ENCODE measurements around the gene ZNF750. TPM values are rescaled to one million over a fixed set of nuclear protein-coding genes. Genes with fewer than 3 reads are reported as not detected.

The ZNF750 gene
- polyA plus RNA-seq, 3 donors, result not detected

DNA sequence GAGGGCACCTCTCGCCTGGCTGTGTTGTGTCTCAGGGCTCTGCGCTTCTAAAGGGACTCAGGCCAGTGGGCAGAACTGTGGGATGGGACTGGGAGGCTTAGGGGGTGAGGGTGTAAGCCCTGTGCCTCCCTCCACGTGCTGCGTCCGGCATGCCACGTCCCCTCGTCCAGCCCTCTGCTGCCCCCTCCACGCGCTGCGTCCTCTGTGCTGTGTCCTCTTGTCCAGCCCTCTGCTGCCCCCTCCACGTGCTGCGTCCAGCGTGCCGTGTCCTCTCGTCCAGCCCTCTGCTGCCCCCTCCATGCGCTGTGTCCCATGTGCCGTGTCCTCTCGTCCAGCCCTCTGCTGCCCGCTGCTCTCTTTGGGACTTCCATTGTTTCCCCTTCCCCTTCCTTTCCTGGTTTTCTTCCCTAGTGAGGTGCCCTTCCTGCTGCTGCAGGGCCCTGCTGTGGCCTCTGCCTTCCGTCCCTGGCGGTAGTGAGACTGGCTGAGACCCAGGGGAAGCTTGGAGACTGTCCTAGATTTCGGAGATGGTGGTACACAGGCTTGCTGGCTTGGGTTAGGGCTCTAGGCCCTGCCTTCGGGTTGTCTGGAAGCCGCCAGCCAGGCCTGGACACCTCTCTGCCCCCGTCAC is 6.4 kb upstream of the ZNF750 start:
- Histone ChIP-seq H3K4me1 (ENCODE audit: control insufficient read depth in 1 of 2, insufficient read depth in 2 of 2, low read length in 2 of 2) (peaks cover 10 to 13% of the 10 kb centered on the region in 2 donors), H3K27me3 (ENCODE audit: control insufficient read depth in 2 of 2, insufficient read depth in 2 of 2, low read length in 2 of 2) (no peaks in the 10 kb centered on the region), H4K20me1 (ENCODE audit: insufficient read depth, low read length) (no peaks in the 10 kb centered on the region), H3K27ac (ENCODE audit: low read depth in 1 of 2, low read length in 2 of 2) (no peak overlapping the region), H3K79me2 (ENCODE audit: insufficient read depth, low read length) (no peaks in the 10 kb centered on the region), H2AFZ (ENCODE audit: insufficient read depth, low read depth, low read length, poor library complexity, severe bottlenecking) (no peak overlapping the region), H3K9ac (ENCODE audit: insufficient read depth, low read length, poor library complexity, severe bottlenecking) (no peak overlapping the region), H3K36me3 (replicated peaks in 1 of 2; ENCODE audit: control insufficient read depth in 1 of 2, insufficient read depth in 2 of 2, low read length in 2 of 2) (no peaks in the 10 kb centered on the region), H3K4me2 (replicated peaks; ENCODE audit: extremely low read depth, low read length, poor library complexity, severe bottlenecking) (no peak overlapping the region), H3K9me3 (replicated peaks in 1 of 2; ENCODE audit: control insufficient read depth in 1 of 2, insufficient read depth in 1 of 2, low read length in 2 of 2) (no peaks in the 10 kb centered on the region), H3K4me3 (replicated peaks in 1 of 3; ENCODE audit: low read depth in 2 of 3, low read length in 3 of 3) (no peak overlapping the region)
- 92% methylated on average over 25 of the region's 25 CpGs for WGBS (ENCODE audit: insufficient coverage)
- Mint-ChIP-seq H3K27me3 (ENCODE audit: low read depth in 3 of 3) (peaks cover 0 to 16% (median 5%) of the 10 kb centered on the region in 3 donors), H3K9me3 (peaks cover 0 to 4% (median 0%) of the 10 kb centered on the region in 7 donors), H3K4me3 (no peak overlapping the region), H3K4me1 (peaks cover 12% of the 10 kb centered on the region), H3K36me3 (peaks cover 11 to 17% of the 10 kb centered on the region in 2 donors), H3K27ac (peak overlapping the region in 1 of 7 donors; percentile 75)
- intact Hi-C loops (cut with micrococcal nuclease), result no loop called here
- DNase-seq, result no peak
- TF ChIP-seq, protein P1, sequence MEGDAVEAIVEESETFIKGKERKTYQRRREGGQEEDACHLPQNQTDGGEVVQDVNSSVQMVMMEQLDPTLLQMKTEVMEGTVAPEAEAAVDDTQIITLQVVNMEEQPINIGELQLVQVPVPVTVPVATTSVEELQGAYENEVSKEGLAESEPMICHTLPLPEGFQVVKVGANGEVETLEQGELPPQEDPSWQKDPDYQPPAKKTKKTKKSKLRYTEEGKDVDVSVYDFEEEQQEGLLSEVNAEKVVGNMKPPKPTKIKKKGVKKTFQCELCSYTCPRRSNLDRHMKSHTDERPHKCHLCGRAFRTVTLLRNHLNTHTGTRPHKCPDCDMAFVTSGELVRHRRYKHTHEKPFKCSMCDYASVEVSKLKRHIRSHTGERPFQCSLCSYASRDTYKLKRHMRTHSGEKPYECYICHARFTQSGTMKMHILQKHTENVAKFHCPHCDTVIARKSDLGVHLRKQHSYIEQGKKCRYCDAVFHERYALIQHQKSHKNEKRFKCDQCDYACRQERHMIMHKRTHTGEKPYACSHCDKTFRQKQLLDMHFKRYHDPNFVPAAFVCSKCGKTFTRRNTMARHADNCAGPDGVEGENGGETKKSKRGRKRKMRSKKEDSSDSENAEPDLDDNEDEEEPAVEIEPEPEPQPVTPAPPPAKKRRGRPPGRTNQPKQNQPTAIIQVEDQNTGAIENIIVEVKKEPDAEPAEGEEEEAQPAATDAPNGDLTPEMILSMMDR (IDR thresholded peaks at IDR 0.05), result no peak

DNA sequence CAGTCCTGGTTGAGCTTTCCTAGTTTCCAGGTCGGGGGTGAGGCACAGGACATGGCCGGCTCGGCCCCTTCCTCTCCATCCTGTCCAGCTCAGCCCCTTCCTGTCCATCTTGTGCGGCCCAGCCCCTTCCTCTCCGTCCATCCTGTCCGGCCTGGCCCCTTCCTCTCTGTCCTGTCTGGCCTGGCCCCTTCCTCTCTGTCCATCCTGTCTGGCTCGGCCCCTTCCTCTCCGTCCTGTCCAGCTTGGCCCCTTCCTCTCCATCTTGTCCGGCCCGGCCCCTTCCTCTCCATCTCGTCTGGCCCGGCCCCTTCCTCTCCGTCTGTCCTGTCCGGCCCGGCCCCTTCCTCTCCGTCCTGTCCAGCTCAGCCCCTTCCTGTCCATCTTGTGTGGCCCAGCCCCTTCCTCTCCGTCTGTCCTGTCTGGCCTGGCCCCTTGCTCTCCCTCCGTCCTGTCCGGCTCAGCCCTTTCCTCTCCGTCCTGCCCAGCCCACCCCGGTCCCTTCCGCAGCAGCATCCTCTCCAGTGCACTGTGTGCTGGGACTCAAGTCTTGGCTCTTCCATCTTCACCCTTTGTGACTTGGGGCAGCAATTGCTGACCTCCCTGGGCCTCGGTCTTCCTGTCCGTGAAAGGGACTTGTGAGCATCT is 5.5 kb upstream of the ZNF750 start:
- H3K4me3 ChIP-seq (replicated peaks in 1 of 3; ENCODE audit: low read depth in 2 of 3, low read length in 3 of 3), result no peak overlapping the region
- H3K79me2 ChIP-seq (ENCODE audit: insufficient read depth, low read length), result no peaks in the 10 kb centered on the region
- no peak overlapping the region for H3K27ac ChIP-seq (ENCODE audit: low read depth in 1 of 2, low read length in 2 of 2)
- H3K9me3 Mint-ChIP-seq, result peaks cover 0 to 4% (median 0%) of the 10 kb centered on the region in 7 donors
- H3K4me3 Mint-ChIP-seq, result no peak overlapping the region
- H2AFZ ChIP-seq (ENCODE audit: insufficient read depth, low read depth, low read length, poor library complexity, severe bottlenecking), result no peak overlapping the region
- H3K27me3 Mint-ChIP-seq (ENCODE audit: low read depth in 3 of 3), result peaks cover 0 to 14% (median 5%) of the 10 kb centered on the region in 3 donors
- no peaks in the 10 kb centered on the region for H3K36me3 ChIP-seq (replicated peaks in 1 of 2; ENCODE audit: control insufficient read depth in 1 of 2, insufficient read depth in 2 of 2, low read length in 2 of 2)
- no peak overlapping the region for H3K4me2 ChIP-seq (replicated peaks; ENCODE audit: extremely low read depth, low read length, poor library complexity, severe bottlenecking)
- intact Hi-C loops (cut with micrococcal nuclease), result no loop called here
- no peaks in the 10 kb centered on the region for H3K27me3 ChIP-seq (ENCODE audit: control insufficient read depth in 2 of 2, insufficient read depth in 2 of 2, low read length in 2 of 2)
- H3K9ac ChIP-seq (ENCODE audit: insufficient read depth, low read length, poor library complexity, severe bottlenecking), result no peak overlapping the region
- WGBS (ENCODE audit: insufficient coverage), result 95% methylated on average over 22 of the region's 24 CpGs
- no peaks in the 10 kb centered on the region for H3K9me3 ChIP-seq (replicated peaks in 1 of 2; ENCODE audit: control insufficient read depth in 1 of 2, insufficient read depth in 1 of 2, low read length in 2 of 2)
- peaks cover 11 to 17% of the 10 kb centered on the region in 2 donors for H3K36me3 Mint-ChIP-seq
- no peaks in the 10 kb centered on the region for H4K20me1 ChIP-seq (ENCODE audit: insufficient read depth, low read length)
- TF ChIP-seq, protein P1 (IDR thresholded peaks at IDR 0.05), result no peak
- DNase-seq, result no peak
- peaks cover 12% of the 10 kb centered on the region for H3K4me1 Mint-ChIP-seq
- peak overlapping the region in 1 of 7 donors; percentile 47 for H3K27ac Mint-ChIP-seq
- peaks cover 10 to 13% of the 10 kb centered on the region in 2 donors for H3K4me1 ChIP-seq (ENCODE audit: control insufficient read depth in 1 of 2, insufficient read depth in 2 of 2, low read length in 2 of 2)
